OCI-LY1 (cell line): Measurements from ENCODE around the gene TMC2.

Source experiments
- CTCF ChIP-seq: fragments of 200-600 bp; sonication (generic), shearing (Covaris generic); IDR thresholded peaks from 2 replicates; pipeline ENCODE4 v1.5.1; 2017; ENCODE audit warnings: mild to moderate bottlenecking, antibody characterized with exemption, low read length, moderate library complexity, mixed read lengths
- EZH2 ChIP-seq: fragments of 200-600 bp; sonication (generic), shearing (Covaris generic); IDR thresholded peaks from 2 replicates; pipeline ENCODE4 v1.8.0; 2017; ENCODE audit warnings: borderline replicate concordance, mixed run types, mild to moderate bottlenecking, antibody characterized with exemption, low read length, moderate library complexity, mixed read lengths

- no peak for TF ChIP-seq CTCF
- TF ChIP-seq EZH2, result no peak
Observed at GRCh38 chr20:2657674-2658073, 121.3 kb downstream of the TMC2 start.
